Measurements from ENCODE around the gene PROZ. TPM values are rescaled to one million over a fixed set of nuclear protein-coding genes. Genes with fewer than 3 reads are reported as not detected.

Gene PROZ
- total RNA-seq, 1 donor from 2014 or later = not detected

DNA sequence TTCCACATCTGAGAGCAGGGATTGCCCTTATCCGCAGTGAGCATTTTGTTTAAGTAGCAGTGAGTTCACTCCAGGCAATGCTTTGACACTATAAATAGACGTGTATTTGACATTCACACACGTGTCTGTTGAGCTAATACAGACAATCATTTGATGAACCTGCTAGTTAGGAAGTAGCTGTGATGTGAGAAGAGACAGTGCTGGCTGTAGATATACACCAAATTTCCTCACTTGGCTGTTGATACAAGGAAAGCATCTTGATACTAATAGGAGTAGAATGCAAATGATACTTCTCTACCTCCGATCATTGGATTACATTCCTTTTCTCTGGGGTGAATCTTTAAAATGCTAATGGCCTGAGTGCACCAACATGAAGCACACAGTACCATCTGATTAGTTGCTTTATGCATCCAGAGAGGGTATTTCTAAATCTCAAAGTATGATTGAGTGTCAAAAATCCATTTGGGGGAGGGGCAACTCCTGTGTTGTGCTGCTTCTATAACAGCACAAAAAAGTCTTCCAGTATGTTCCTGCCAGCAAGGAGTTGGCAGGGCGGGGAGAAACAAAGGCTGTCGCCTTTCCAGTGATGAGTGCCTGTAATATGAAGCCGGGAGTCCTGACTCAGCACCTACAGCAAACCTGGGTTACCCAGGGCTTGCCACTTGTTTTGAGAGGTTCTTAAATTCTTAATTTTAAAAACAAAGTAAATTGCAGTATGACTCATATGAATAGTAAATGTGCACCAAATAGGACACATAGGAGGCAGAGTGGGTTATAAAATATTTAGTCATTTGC, 58.0 kb downstream of the PROZ start:
- Mint-ChIP-seq H3K4me3 (no peak overlapping the region), H3K27me3 (no peaks in the 10 kb centered on the region), H3K4me1 (peaks cover 23% of the 10 kb centered on the region), H3K9me3 (peaks cover 5% of the 10 kb centered on the region), H3K36me3 (ENCODE audit: low read depth) (peaks cover 17% of the 10 kb centered on the region), H3K27ac (no peak overlapping the region)
- intact Hi-C loops (cut with micrococcal nuclease) = no loop called here
- DNase-seq = no peak

- Mint-ChIP-seq H3K4me1 (peaks cover 19% of the 10 kb centered on the region), H3K27ac (no peak overlapping the region)
- intact Hi-C loops (cut with micrococcal nuclease) = no loop called here
Measured at GRCh38 chr13:113218586-113218985, 60.1 kb downstream of the PROZ start.

GRCh38 chr13:113219256-113219940, 61.0 kb downstream of the PROZ start:
- intact Hi-C loops (cut with micrococcal nuclease) = no loop called here
- H3K27ac Mint-ChIP-seq = no peak overlapping the region
- DNase-seq = no peak
- peaks cover 14% of the 10 kb centered on the region for H3K4me1 Mint-ChIP-seq
- H3K4me3 Mint-ChIP-seq = no peak overlapping the region
- no peaks in the 10 kb centered on the region for H3K9me3 Mint-ChIP-seq
- H3K36me3 Mint-ChIP-seq (ENCODE audit: low read depth) = peaks cover 24% of the 10 kb centered on the region
- H3K27me3 Mint-ChIP-seq = no peaks in the 10 kb centered on the region

More at GRCh38 chr13:113218586-113218985, 60.1 kb downstream of the PROZ start:
- peaks cover 22% of the 10 kb centered on the region for H3K36me3 Mint-ChIP-seq (ENCODE audit: low read depth)
- no peak for DNase-seq
- no peak overlapping the region for H3K4me3 Mint-ChIP-seq
- H3K27me3 Mint-ChIP-seq = no peaks in the 10 kb centered on the region
- H3K9me3 Mint-ChIP-seq = no peaks in the 10 kb centered on the region

GRCh38 chr13:113220141-113220598, 61.7 kb downstream of the PROZ start:
- intact Hi-C loops (cut with micrococcal nuclease) = no loop called here
- DNase-seq = no peak
- H3K36me3 Mint-ChIP-seq (ENCODE audit: low read depth) = peaks cover 32% of the 10 kb centered on the region
- H3K27ac Mint-ChIP-seq = no peak overlapping the region
- no peaks in the 10 kb centered on the region for H3K9me3 Mint-ChIP-seq
- H3K4me1 Mint-ChIP-seq = peaks cover 12% of the 10 kb centered on the region
- no peak overlapping the region for H3K4me3 Mint-ChIP-seq
- H3K27me3 Mint-ChIP-seq = no peaks in the 10 kb centered on the region

DNA sequence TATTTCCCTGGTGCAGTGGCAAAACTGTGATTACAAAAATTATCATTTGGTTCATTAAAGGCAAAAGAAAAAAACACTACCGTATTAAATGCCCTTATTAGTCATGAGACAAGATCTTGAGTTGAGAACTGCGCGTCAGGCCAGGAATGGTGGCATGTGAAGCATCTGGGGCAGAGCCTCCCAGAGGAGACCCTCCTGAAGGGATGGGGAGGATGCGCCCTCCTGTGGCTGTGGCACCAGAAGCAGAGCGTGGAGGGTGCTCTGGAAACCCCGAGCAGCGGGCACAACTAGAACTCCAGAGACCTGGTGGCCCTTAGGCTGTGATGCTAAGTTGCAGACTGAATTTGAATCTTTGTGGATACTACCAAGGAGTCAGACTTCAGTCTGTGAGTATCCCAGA, 62.4 kb downstream of the PROZ start:
- Mint-ChIP-seq H3K4me3 (no peak overlapping the region), H3K27me3 (no peaks in the 10 kb centered on the region), H3K4me1 (peaks cover 12% of the 10 kb centered on the region), H3K9me3 (no peaks in the 10 kb centered on the region), H3K27ac (no peak overlapping the region), H3K36me3 (ENCODE audit: low read depth) (peaks cover 32% of the 10 kb centered on the region)
- intact Hi-C loops (cut with micrococcal nuclease) = no loop called here
- no peak for DNase-seq

Other genes with a start within 250 kb of the PROZ start
- gene MCF2L, start 189.4 kb upstream of the PROZ start, total RNA-seq = 0.09 and 0.38 TPM in 2 replicates
- gene F7, start 52.9 kb upstream of the PROZ start, total RNA-seq = not detected in 2 replicates
- gene F10, start 35.8 kb upstream of the PROZ start, total RNA-seq = not detected in 2 replicates
- 83.6 and 87.1 TPM in 2 replicates for gene PCID2, start 50.0 kb downstream of the PROZ start, total RNA-seq
- 88.5 and 92.5 TPM in 2 replicates for gene CUL4A, start 51.0 kb downstream of the PROZ start, total RNA-seq
- gene LAMP1, start 138.6 kb downstream of the PROZ start, total RNA-seq = 55.3 and 57.5 TPM in 2 replicates
- not detected in 2 replicates for gene GRTP1, start 205.5 kb downstream of the PROZ start, total RNA-seq